ENCODE data around the gene C17orf113.
"Not testable (repeated sequence)": the region's sequence is repeated elsewhere in the genome, so short reads cannot be mapped to it uniquely, and the experiment has no call there.

C17orf113 gene

GRCh38 chr17:42016941-42017865 is 33.2 kb downstream of the C17orf113 start, which contains the start of gene DNAJC7:
DNAJC7 (minus strand) TSS chr17:42017439; CDS start chr17:42017416, 23 bp downstream.
- DNase-seq (ENCODE audit: low spot score): peak; percentile 88

DNA sequence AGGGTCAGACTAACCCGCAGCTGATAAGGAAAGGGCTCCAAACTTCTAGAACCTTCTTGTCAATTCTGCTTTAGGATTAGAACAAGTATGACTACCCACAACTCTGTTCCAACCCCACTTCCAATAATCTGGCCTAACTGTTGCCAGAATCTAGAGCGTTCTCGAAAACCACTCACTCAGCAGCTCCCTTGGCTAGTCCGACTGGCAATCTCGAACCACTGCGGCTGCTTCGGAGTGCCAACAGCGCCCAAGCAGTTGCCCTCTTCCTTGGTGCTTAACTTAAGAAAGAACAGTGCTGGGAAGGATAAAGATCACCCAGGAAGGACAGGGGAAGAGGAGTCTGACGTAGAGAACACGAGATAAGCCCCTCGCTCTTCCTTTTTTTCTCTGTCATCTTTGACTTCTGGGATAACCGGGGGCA is 34.0 kb downstream of the C17orf113 start:
- peak; percentile 66 for DNase-seq (ENCODE audit: low spot score)

DNA sequence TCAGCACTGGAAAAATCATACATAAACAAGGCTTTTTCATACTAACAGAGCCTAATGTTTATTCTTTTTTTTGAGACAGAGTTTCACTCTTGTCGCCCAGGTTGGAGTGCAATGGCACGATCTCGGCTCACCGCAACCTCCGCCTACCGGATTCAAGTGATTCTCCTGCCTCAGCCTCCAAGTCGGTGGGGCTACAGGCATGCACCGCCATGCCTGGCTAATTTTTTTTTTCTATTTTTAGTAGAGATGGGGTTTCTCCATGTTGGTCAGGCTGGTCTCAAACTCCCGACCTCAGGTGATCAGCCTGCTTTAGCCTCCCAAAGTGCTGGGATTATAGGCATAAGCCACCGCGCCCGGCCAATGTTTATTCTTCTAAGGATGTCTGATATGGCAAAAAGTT is 36.7 kb downstream of the C17orf113 start:
- not testable (repeated sequence) for DNase-seq (ENCODE audit: low spot score)

DNA sequence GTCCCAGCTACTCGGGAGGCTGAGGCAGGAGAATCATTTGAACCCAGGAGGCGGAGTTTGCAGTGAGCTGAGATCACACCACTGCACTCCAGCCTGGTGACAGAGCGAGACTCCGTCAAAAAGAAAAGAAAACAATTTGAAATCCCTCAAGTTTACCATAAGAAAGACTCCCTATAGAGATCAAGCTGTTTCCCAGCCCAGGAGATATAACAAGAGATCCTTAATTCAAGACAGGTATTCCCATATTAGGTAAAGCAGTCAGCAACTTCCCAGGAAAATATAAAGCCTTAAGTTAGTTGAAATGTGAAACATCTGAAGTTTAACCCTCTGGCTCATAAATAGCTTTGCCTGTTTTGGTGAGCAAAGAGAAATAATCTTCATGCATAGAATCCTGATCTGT is 38.0 kb downstream of the C17orf113 start:
- DNase-seq (ENCODE audit: low spot score): not testable (repeated sequence)

GRCh38 chr17:42010898-42011516 is 39.4 kb downstream of the C17orf113 start:
- no peak for DNase-seq (ENCODE audit: low spot score)

DNA sequence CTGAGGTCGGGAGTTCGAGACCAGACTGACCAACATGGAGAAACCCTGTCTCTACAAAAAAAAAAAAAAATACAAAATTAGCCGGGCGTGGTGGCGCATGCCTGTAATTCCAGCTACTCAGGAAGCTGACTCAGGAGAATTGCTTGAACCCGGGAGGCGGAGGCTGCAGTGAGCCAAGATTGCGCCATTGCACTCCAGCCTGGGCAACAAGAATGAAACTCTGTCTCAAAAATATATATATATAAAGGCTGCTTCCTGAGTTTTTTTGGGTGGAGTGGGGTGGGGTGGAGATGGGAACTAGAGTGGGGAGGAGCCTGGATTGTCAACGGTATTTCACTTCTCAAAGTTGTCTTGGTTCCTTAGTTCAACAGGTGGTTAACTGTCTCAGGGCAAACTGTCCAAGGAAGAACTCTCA is 40.1 kb downstream of the C17orf113 start:
- not testable (repeated sequence) for DNase-seq (ENCODE audit: low spot score)

- DNase-seq (ENCODE audit: low spot score): peak; percentile 92
Observed at GRCh38 chr17:42009170-42009569, 41.2 kb downstream of the C17orf113 start.

- no peak for DNase-seq (ENCODE audit: low spot score)
Observed at GRCh38 chr17:42005166-42005565, 45.2 kb downstream of the C17orf113 start.

- peak; percentile 89 for DNase-seq (ENCODE audit: low spot score)
Observed at GRCh38 chr17:42002792-42003301, 47.6 kb downstream of the C17orf113 start.

- DNase-seq (ENCODE audit: low spot score): no peak
Observed at GRCh38 chr17:42002175-42002791, 48.1 kb downstream of the C17orf113 start.

GRCh38 chr17:42001729-42002128 is 48.7 kb downstream of the C17orf113 start:
- no peak for DNase-seq (ENCODE audit: low spot score)

DNA sequence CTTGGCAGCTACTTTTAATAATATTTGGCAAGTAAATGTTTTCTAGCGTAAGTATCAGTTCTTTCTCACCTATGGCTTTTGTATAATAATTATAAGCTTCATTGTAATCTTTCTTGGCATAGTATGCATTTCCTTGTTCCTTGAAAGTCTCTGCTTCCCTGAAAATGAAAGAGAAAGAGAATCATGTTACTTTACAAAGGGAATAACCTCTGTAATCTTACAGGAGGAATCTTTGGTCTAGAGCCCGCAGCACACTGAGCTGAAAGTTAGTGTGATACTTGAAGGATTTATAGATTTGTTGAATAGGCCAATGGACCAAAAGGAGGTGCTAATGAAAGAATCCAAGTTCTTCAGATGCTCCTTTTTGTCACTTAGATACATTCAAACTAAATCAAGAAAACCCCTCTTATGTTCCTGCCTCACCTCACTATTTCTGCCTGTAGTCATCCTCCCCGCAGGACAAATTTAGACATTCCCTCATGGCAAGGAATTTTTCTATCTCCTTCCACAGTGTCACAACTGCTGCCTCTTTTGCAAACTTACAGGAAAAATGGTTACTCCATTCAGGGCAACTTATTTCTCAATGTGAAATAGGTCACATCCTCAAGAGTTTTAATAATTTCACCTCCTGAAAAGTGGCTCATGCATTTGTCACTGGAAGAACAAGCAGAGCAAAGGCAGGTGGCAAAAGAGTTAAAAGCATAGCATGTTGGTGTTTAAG is 49.8 kb downstream of the C17orf113 start:
- no peak for DNase-seq (ENCODE audit: low spot score)

DNA sequence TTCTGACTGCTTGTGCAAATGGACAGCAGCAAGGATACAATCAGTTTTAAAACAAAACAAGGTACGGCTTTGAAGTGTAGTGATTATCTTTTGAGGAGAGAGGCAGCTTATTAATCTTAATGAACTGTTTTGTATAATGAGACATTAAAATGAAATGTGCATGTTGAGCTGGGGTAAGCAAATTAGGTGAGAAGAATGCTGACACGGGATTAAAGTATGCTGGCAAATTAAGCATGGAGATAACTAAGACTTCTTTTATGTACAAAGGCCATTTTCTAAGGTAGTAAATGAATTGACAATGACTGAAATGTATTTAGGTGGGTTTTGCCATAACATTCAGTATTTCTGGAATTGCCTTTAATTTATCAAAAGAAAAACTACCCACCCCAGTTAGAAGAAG is 51.9 kb downstream of the C17orf113 start:
- DNase-seq (ENCODE audit: low spot score): no peak

- no peak for DNase-seq (ENCODE audit: low spot score)
Observed at GRCh38 chr17:41996855-41997164, 53.6 kb downstream of the C17orf113 start.

DNA sequence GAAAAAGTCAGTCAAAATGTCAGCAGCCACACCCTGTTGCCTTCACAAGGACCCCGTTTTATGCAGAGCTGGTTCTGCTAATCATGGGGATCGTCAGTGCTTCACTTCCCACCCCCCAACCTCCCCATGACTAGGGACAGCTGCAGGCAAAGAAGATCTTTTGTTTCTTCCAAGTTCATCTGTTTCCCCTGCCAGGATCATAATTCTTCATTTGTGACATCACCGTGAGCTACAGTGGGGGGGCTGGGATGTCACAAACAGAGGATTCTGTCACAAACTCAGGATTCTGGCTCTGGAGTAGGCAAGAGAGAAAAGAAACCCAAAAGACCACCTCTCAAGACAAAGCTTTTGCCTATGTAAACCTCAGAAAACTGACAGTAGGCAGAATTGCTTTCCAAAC is 57.8 kb downstream of the C17orf113 start:
- DNase-seq (ENCODE audit: low spot score): peak; percentile 96

DNA sequence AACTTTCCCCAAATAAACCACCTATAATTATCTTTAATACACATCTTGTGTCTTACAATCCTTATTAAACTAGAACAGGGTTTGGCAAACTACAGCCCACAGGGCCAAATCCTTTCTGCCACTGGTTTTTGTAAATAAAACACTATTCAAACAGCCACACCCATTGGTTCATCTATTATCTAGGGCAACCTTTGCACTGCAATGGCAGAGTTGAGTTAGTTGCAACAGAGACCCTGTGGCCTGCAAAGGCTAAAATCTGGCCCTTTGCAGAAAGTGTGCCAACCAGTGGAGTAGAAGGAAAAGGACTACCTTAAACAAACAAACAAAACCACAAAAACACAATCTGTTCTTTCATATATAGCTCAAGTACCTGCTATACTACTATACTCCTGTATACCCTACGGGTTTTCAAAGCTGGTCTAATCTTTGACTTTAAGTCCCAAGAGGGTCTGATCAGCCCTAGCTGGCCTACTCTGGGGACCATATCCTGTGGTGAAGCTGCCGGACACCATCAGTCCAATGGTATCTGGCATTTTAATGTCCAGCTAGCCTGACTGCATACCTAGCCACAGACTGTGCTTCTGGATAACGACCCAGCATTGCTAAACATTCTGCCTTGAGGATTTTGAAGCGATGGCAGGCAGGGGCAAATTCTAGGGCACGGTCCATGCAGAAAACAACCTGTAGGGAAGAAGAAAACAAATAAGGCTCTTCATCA is 60.5 kb downstream of the C17orf113 start:
- no peak for DNase-seq (ENCODE audit: low spot score)

DNA sequence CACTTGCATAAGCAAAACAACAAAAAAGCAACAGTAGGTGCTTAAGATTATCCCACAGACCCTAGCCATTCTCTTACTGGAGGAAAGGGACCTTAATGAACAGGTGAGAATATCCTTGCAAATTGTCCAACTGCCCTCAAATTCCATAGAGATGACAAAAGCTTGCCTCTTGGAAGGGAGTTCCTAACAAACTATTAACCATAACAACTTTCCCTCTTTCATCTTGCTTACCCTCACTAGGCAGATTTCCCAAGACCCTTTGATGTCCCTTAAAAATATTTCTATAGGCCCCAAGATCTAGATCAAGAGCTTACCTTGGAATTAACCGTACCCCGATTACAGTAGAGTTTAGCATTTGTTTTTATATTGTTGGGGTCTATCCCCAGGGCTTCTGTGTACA is 62.0 kb downstream of the C17orf113 start:
- no peak for DNase-seq (ENCODE audit: low spot score)

Measured in pons (tissue), 1 donor.